ENCODE measurements around the gene KRT24. TPM values are rescaled to one million over a fixed set of nuclear protein-coding genes. Genes with fewer than 3 reads are reported as not detected.

Gene KRT24
- total and polyA plus RNA-seq, 4 donors = not detected

- H3K27me3 ChIP-seq (ENCODE audit: control insufficient read depth in 4 of 4, insufficient read depth in 4 of 4, low read length in 3 of 4) = no peaks in the 10 kb centered on the region
- no peak overlapping the region for H3K9ac ChIP-seq (ENCODE audit: low read depth in 1 of 2, low read length in 2 of 2)
- H3K9me3 ChIP-seq (ENCODE audit: control insufficient read depth in 4 of 4, low read length in 3 of 4) = no peaks in the 10 kb centered on the region
- no peak for TF ChIP-seq SP1 (IDR thresholded peaks at IDR 0.05)
- no peak for TF ChIP-seq FOXA1 (IDR thresholded peaks at IDR 0.05)
- H3K4me1 ChIP-seq (ENCODE audit: control insufficient read depth in 4 of 4, insufficient read depth in 4 of 4, low read length in 3 of 4) = no peaks in the 10 kb centered on the region
- H3K36me3 ChIP-seq (ENCODE audit: control insufficient read depth in 4 of 4, insufficient read depth in 3 of 4, low read depth in 1 of 4, low read length in 3 of 4) = peaks cover 0 to 3% (median 0%) of the 10 kb centered on the region in 4 donors
- no peak for DNase-seq (ENCODE audit: low spot score)
- no peak overlapping the region for H3K4me3 ChIP-seq (ENCODE audit: low read depth in 1 of 3, low read length in 3 of 3)
- no peak overlapping the region for H3K27ac ChIP-seq (ENCODE audit: low read depth in 1 of 2, low read length in 2 of 2)
Observed at GRCh38 chr17:40658396-40658795, 45.2 kb downstream of the KRT24 start.

DNA sequence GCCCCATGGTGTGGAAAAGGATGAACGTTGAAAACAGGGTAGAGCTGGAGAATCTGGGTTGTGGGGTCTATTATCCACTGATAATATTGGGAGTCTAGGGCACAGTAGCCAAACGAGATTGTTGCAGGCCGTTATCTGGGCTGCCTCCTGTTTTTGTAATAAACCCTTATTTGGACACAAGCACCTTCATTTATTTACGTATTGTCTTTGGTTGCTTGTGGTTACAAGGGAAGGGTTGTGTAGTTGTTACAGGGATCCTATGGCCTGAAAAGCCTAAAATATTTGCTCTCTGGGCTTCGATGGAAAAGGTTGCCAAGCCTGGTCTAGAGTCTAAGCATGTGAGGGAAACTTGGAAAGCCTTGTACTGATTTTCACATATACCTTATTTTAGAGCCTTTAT is 51.6 kb downstream of the KRT24 start:
- H3K36me3 ChIP-seq (ENCODE audit: control insufficient read depth in 4 of 4, insufficient read depth in 3 of 4, low read depth in 1 of 4, low read length in 3 of 4) = no peaks in the 10 kb centered on the region
- no peak for DNase-seq (ENCODE audit: low spot score)
- H3K4me3 ChIP-seq (ENCODE audit: low read depth in 1 of 3, low read length in 3 of 3) = no peak overlapping the region
- TF ChIP-seq YY1 (IDR thresholded peaks at IDR 0.05) (no peak), HNF4A (conservative IDR thresholded peaks at IDR 0.05) (no peak), JUND (IDR thresholded peaks at IDR 0.05) (no peak), RXRA (IDR thresholded peaks at IDR 0.05) (no peak), FOXA2 (IDR thresholded peaks at IDR 0.05) (no peak), RAD21 (IDR thresholded peaks at IDR 0.05) (no peak), TAF1 (conservative IDR thresholded peaks at IDR 0.05) (no peak), HNF4G (IDR thresholded peaks at IDR 0.05) (no peak), SP1 (IDR thresholded peaks at IDR 0.05) (no peak), NR2F2 (IDR thresholded peaks at IDR 0.05) (no peak)
- TF ChIP-seq, protein P1, sequence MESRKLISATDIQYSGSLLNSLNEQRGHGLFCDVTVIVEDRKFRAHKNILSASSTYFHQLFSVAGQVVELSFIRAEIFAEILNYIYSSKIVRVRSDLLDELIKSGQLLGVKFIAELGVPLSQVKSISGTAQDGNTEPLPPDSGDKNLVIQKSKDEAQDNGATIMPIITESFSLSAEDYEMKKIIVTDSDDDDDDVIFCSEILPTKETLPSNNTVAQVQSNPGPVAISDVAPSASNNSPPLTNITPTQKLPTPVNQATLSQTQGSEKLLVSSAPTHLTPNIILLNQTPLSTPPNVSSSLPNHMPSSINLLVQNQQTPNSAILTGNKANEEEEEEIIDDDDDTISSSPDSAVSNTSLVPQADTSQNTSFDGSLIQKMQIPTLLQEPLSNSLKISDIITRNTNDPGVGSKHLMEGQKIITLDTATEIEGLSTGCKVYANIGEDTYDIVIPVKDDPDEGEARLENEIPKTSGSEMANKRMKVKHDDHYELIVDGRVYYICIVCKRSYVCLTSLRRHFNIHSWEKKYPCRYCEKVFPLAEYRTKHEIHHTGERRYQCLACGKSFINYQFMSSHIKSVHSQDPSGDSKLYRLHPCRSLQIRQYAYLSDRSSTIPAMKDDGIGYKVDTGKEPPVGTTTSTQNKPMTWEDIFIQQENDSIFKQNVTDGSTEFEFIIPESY (IDR thresholded peaks at IDR 0.05) = no peak
- TF ChIP-seq, protein P2, sequence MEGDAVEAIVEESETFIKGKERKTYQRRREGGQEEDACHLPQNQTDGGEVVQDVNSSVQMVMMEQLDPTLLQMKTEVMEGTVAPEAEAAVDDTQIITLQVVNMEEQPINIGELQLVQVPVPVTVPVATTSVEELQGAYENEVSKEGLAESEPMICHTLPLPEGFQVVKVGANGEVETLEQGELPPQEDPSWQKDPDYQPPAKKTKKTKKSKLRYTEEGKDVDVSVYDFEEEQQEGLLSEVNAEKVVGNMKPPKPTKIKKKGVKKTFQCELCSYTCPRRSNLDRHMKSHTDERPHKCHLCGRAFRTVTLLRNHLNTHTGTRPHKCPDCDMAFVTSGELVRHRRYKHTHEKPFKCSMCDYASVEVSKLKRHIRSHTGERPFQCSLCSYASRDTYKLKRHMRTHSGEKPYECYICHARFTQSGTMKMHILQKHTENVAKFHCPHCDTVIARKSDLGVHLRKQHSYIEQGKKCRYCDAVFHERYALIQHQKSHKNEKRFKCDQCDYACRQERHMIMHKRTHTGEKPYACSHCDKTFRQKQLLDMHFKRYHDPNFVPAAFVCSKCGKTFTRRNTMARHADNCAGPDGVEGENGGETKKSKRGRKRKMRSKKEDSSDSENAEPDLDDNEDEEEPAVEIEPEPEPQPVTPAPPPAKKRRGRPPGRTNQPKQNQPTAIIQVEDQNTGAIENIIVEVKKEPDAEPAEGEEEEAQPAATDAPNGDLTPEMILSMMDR (IDR thresholded peaks at IDR 0.05; ENCODE audit: low read depth, low read length, missing input control) = no peak
- 86% methylated on average over 5 of the region's 5 CpGs for WGBS
- H3K9me3 ChIP-seq (ENCODE audit: control insufficient read depth in 4 of 4, low read length in 3 of 4) = no peaks in the 10 kb centered on the region
- H3K9ac ChIP-seq (ENCODE audit: low read depth in 1 of 2, low read length in 2 of 2) = no peak overlapping the region
- peaks cover 6 to 10% (median 8%) of the 10 kb centered on the region in 4 donors for H3K4me1 ChIP-seq (ENCODE audit: control insufficient read depth in 4 of 4, insufficient read depth in 4 of 4, low read length in 3 of 4)
- H3K27ac ChIP-seq (ENCODE audit: low read depth in 1 of 2, low read length in 2 of 2) = no peak overlapping the region
- no peaks in the 10 kb centered on the region for H3K27me3 ChIP-seq (ENCODE audit: control insufficient read depth in 4 of 4, insufficient read depth in 4 of 4, low read length in 3 of 4)

DNA sequence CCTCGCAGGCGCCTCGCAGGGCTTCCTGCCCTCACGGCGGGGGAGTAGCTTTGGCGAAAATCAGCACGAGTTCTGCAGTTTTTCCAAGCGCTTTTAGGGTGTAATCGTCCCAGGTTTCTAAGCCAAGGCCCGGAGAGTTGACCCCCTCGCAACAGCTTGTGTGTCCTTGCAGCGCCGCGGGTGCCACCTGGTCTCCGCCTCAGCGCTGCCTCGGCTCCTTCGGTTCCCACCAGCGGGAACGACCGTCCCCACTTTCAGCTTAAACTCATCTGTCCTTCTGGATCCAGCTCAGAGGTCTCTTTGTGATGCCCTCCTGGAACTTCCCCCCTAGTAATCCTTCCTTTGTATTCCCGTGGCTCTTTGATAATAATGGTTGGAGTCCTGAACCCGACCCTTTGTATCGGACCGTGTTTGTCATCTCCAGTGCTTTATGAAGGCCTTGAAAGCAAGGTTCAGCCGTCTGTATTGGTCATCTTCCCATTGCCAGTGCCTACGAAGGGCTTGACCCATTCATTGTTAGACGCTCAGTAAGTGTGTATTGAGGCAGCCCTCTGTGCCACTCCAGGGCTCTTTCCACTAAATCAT is 55.1 kb downstream of the KRT24 start:
- peak overlapping the region; percentile 99 to 100 for H3K27ac ChIP-seq (ENCODE audit: low read depth in 1 of 2, low read length in 2 of 2)
- DNase-seq (ENCODE audit: low spot score) = no peak
- 3% methylated on average over 28 of the region's 28 CpGs for WGBS
- TF ChIP-seq JUND (IDR thresholded peaks at IDR 0.05) = no peak
- no peak for TF ChIP-seq FOXA2 (IDR thresholded peaks at IDR 0.05)
- TF ChIP-seq, protein P3, sequence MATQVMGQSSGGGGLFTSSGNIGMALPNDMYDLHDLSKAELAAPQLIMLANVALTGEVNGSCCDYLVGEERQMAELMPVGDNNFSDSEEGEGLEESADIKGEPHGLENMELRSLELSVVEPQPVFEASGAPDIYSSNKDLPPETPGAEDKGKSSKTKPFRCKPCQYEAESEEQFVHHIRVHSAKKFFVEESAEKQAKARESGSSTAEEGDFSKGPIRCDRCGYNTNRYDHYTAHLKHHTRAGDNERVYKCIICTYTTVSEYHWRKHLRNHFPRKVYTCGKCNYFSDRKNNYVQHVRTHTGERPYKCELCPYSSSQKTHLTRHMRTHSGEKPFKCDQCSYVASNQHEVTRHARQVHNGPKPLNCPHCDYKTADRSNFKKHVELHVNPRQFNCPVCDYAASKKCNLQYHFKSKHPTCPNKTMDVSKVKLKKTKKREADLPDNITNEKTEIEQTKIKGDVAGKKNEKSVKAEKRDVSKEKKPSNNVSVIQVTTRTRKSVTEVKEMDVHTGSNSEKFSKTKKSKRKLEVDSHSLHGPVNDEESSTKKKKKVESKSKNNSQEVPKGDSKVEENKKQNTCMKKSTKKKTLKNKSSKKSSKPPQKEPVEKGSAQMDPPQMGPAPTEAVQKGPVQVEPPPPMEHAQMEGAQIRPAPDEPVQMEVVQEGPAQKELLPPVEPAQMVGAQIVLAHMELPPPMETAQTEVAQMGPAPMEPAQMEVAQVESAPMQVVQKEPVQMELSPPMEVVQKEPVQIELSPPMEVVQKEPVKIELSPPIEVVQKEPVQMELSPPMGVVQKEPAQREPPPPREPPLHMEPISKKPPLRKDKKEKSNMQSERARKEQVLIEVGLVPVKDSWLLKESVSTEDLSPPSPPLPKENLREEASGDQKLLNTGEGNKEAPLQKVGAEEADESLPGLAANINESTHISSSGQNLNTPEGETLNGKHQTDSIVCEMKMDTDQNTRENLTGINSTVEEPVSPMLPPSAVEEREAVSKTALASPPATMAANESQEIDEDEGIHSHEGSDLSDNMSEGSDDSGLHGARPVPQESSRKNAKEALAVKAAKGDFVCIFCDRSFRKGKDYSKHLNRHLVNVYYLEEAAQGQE (IDR thresholded peaks at IDR 0.05) = no peak
- TF ChIP-seq, protein P1 (IDR thresholded peaks at IDR 0.05) = no peak
- no peak for TF ChIP-seq HNF4G (IDR thresholded peaks at IDR 0.05)
- TF ChIP-seq, protein P2 (IDR thresholded peaks at IDR 0.05; ENCODE audit: low read depth, low read length, missing input control) = no peak
- no peak for TF ChIP-seq SP1 (IDR thresholded peaks at IDR 0.05)
- no peak for TF ChIP-seq GABPA (IDR thresholded peaks at IDR 0.05 in 1 of 2, conservative IDR thresholded peaks at IDR 0.05 in 1 of 2)
- TF ChIP-seq FOXA1 (IDR thresholded peaks at IDR 0.05) = no peak
- no peak for TF ChIP-seq TAF1 (conservative IDR thresholded peaks at IDR 0.05)
- TF ChIP-seq HNF4A (conservative IDR thresholded peaks at IDR 0.05) = no peak
- no peak for TF ChIP-seq NR2F2 (IDR thresholded peaks at IDR 0.05)

More for the DNA sequence above, 55.1 kb downstream of the KRT24 start:
- H3K36me3 ChIP-seq (ENCODE audit: control insufficient read depth in 4 of 4, insufficient read depth in 3 of 4, low read depth in 1 of 4, low read length in 3 of 4) = peaks cover 0 to 9% (median 2%) of the 10 kb centered on the region in 4 donors
- H3K9me3 ChIP-seq (ENCODE audit: control insufficient read depth in 4 of 4, low read length in 3 of 4) = no peaks in the 10 kb centered on the region
- H3K4me1 ChIP-seq (ENCODE audit: control insufficient read depth in 4 of 4, insufficient read depth in 4 of 4, low read length in 3 of 4) = peaks cover 6 to 23% (median 18%) of the 10 kb centered on the region in 4 donors
- H3K27me3 ChIP-seq (ENCODE audit: control insufficient read depth in 4 of 4, insufficient read depth in 4 of 4, low read length in 3 of 4) = no peaks in the 10 kb centered on the region
- H3K4me3 ChIP-seq (ENCODE audit: low read depth in 1 of 3, low read length in 3 of 3) = peak overlapping the region; percentile 75 to 97 (median 87)
- H3K9ac ChIP-seq (ENCODE audit: low read depth in 1 of 2, low read length in 2 of 2) = peak overlapping the region; percentile 93 to 95
